ENCODE measurements around the gene TEKTIP1. TPM values are rescaled to one million over a fixed set of nuclear protein-coding genes. Genes with fewer than 3 reads are reported as not detected.

The TEKTIP1 gene
- total RNA-seq, 1 donor from 2014 or later: 0.35 TPM

DNA sequence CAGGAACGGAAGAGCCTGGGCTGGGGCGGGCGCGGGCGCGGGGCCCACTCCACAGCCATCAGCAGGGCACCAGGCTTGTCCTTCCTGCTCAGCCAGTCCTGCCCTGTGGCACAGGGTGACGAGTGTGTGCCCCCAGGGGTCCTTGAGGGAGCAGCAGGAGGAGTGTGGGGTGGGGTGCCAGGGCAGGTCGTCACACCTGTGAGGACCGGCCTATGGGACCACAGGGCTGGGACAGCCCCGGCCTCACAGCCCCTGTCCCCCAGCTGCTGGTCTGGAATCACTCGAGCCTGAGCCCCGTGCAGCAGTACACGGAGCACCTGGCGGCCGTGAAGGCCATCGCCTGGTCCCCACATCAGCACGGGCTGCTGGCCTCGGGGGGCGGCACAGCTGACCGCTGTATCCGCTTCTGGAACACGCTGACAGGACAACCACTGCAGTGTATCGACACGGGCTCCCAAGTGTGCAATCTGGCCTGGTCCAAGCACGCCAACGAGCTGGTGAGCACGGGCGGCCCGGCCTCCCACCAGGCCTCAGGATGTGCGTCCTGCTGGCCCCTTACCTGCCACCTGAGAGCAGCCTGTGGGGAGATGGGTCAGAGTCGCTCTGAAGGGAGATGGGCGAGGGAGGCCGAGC, 6.7 kb upstream of the TEKTIP1 start:
- TF ChIP-seq, protein P1, sequence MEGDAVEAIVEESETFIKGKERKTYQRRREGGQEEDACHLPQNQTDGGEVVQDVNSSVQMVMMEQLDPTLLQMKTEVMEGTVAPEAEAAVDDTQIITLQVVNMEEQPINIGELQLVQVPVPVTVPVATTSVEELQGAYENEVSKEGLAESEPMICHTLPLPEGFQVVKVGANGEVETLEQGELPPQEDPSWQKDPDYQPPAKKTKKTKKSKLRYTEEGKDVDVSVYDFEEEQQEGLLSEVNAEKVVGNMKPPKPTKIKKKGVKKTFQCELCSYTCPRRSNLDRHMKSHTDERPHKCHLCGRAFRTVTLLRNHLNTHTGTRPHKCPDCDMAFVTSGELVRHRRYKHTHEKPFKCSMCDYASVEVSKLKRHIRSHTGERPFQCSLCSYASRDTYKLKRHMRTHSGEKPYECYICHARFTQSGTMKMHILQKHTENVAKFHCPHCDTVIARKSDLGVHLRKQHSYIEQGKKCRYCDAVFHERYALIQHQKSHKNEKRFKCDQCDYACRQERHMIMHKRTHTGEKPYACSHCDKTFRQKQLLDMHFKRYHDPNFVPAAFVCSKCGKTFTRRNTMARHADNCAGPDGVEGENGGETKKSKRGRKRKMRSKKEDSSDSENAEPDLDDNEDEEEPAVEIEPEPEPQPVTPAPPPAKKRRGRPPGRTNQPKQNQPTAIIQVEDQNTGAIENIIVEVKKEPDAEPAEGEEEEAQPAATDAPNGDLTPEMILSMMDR (IDR thresholded peaks at IDR 0.05): no peak
- H3K4me1 Mint-ChIP-seq (ENCODE audit: low read depth): no peaks in the 10 kb centered on the region
- peaks cover 14% of the 10 kb centered on the region for H3K36me3 Mint-ChIP-seq (ENCODE audit: low read depth)
- no peaks in the 10 kb centered on the region for H3K27me3 Mint-ChIP-seq (ENCODE audit: low read depth)
- no peak overlapping the region for H3K4me3 Mint-ChIP-seq (ENCODE audit: unreplicated experiment)
- H3K27ac Mint-ChIP-seq (ENCODE audit: unreplicated experiment): peak overlapping the region; percentile 17
- H3K9me3 Mint-ChIP-seq (ENCODE audit: low read depth): no peaks in the 10 kb centered on the region
- no peak for DNase-seq (ENCODE audit: low spot score)

DNA sequence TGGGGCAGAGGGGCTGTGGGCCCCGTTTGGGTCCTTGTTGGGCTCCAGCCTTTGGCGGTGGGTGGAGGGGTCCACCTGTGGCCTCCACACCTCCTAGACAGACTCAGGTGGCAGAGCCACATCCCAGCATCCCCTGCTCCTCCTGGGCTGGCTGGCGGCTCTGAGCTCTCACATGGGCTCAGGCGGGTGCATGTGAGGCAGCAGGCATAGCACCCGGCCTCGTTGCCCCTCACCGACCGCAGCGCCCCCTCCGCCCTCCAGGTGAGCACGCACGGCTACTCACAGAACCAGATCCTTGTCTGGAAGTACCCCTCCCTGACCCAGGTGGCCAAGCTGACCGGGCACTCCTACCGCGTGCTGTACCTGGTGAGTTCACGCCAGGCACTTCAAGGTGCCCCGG, 5.9 kb upstream of the TEKTIP1 start:
- Mint-ChIP-seq H3K9me3 (ENCODE audit: low read depth) (no peaks in the 10 kb centered on the region), H3K4me1 (ENCODE audit: low read depth) (no peaks in the 10 kb centered on the region), H3K27me3 (ENCODE audit: low read depth) (no peaks in the 10 kb centered on the region), H3K36me3 (ENCODE audit: low read depth) (peaks cover 14% of the 10 kb centered on the region), H3K4me3 (ENCODE audit: unreplicated experiment) (no peak overlapping the region), H3K27ac (ENCODE audit: unreplicated experiment) (no peak overlapping the region)
- TF ChIP-seq, protein P1 (IDR thresholded peaks at IDR 0.05): no peak
- no peak for DNase-seq (ENCODE audit: low spot score)

DNA sequence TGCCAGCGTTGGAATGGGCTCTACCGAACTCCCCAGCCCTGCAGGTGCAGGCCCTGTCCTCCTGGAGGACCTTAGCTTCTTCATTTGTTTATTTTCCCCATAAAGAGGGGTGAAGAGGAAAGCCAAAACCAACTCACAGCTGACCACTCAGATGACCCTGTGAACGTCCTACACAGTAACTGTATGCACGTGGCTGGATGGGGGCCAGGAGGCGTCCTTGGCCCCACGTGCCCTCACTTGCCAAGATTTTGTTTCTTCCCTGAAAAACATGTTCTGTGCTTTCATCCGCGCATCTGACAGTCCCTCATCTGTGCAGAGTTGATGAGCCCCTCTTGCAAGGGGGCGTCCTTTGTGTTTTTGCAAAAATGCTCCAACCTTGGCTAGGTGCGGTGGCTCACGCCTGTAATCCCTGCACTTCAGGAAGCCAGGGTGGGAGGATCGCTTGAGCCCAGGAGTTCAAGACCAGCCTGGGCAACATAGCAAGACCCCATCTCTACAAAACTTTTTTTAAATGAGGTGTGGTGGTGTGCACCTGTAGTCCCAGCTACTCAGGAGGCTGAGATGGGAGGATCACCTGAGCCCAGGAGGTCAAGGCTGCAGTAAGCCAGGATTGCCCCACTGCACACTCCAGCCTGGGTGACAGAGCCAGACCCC, 5.3 kb upstream of the TEKTIP1 start:
- H3K4me1 Mint-ChIP-seq (ENCODE audit: low read depth): no peaks in the 10 kb centered on the region
- peaks cover 14% of the 10 kb centered on the region for H3K36me3 Mint-ChIP-seq (ENCODE audit: low read depth)
- H3K4me3 Mint-ChIP-seq (ENCODE audit: unreplicated experiment): no peak overlapping the region
- TF ChIP-seq, protein P1 (IDR thresholded peaks at IDR 0.05): no peak
- H3K27me3 Mint-ChIP-seq (ENCODE audit: low read depth): no peaks in the 10 kb centered on the region
- no peak for DNase-seq (ENCODE audit: low spot score)
- no peaks in the 10 kb centered on the region for H3K9me3 Mint-ChIP-seq (ENCODE audit: low read depth)
- no peak overlapping the region for H3K27ac Mint-ChIP-seq (ENCODE audit: unreplicated experiment)

DNA sequence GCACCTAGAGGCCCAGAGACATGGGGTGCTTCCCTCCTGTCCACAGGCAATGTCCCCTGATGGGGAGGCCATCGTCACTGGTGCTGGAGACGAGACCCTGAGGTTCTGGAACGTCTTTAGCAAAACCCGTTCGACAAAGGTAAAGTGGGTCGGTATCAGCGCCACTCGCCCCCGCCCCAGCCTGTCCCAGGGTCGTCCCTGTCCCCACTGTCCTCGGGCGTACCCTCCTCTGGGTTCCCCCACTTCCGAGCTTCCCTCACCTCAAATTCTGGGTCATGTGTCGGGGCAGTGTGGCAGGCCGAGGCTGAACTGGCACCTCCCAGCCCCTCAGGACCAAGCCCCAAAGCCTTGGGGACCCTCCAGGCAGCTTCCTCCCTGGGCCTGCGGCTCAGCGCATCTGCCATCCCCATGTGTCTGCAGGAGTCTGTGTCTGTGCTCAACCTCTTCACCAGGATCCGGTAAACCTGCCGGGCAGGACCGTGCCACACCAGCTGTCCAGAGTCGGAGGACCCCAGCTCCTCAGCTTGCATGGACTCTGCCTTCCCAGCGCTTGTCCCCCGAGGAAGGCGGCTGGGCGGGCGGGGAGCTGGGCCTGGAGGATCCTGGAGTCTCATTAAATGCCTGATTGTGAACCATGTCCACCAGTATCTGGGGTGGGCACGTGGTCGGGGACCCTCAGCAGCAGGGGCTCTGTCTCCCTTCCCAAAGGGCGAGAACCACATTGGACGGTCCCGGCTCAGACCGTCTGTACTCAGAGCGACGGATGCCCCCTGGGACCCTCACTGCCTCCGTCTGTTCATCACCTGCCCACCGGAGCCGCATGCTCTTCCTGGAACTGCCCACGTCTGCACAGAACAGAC, 4.4 kb upstream of the TEKTIP1 start:
- H3K36me3 Mint-ChIP-seq (ENCODE audit: low read depth): peaks cover 14% of the 10 kb centered on the region
- no peak overlapping the region for H3K4me3 Mint-ChIP-seq (ENCODE audit: unreplicated experiment)
- TF ChIP-seq, protein P1 (IDR thresholded peaks at IDR 0.05): no peak
- H3K9me3 Mint-ChIP-seq (ENCODE audit: low read depth): no peaks in the 10 kb centered on the region
- H3K27me3 Mint-ChIP-seq (ENCODE audit: low read depth): no peaks in the 10 kb centered on the region
- DNase-seq (ENCODE audit: low spot score): no peak
- H3K27ac Mint-ChIP-seq (ENCODE audit: unreplicated experiment): no peak overlapping the region
- peaks cover 5% of the 10 kb centered on the region for H3K4me1 Mint-ChIP-seq (ENCODE audit: low read depth)

DNA sequence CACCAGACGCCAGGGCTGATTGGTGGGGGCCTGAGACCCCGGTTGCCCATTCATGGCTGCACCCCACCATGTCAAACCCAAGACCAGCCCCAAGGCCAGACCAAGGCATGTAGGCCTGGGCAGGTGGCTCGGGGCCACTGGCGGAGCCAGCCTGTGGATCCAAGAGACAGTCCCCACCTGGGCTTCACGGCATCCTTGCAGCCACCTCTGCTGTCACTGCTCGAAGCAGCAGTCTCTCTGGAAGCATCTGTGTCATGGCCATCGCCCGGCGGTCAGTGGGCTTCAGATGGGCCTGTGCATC, 3.8 kb upstream of the TEKTIP1 start:
- no peak overlapping the region for H3K4me3 Mint-ChIP-seq (ENCODE audit: unreplicated experiment)
- no peak overlapping the region for H3K27ac Mint-ChIP-seq (ENCODE audit: unreplicated experiment)
- TF ChIP-seq, protein P1 (IDR thresholded peaks at IDR 0.05): no peak
- H3K9me3 Mint-ChIP-seq (ENCODE audit: low read depth): no peaks in the 10 kb centered on the region
- DNase-seq (ENCODE audit: low spot score): no peak
- peaks cover 5% of the 10 kb centered on the region for H3K4me1 Mint-ChIP-seq (ENCODE audit: low read depth)
- H3K27me3 Mint-ChIP-seq (ENCODE audit: low read depth): no peaks in the 10 kb centered on the region
- H3K36me3 Mint-ChIP-seq (ENCODE audit: low read depth): peaks cover 14% of the 10 kb centered on the region
